Hair follicle dermal papilla cell (primary cell): Measurements from ENCODE around the gene TIMM10. TPM values are rescaled to one million over a fixed set of nuclear protein-coding genes. Genes with fewer than 3 reads are reported as not detected.

ENCODE experiments used
- small RNA-seq: library from RNA; depleted of rRNA; stranded (forward); fragments of <200 nt; gene quantifications from one replicate; pipeline ENCODE3, GENCODE V24; 2012
- total RNA-seq: library from RNA; depleted of rRNA; stranded (reverse); fragments of >200 nt; gene quantifications from 2 replicates; pipeline ENCODE4 v1.2.3, GENCODE V29; 2012

The TIMM10 gene
- total RNA-seq: 10.5 and 12.3 TPM in 2 replicates

GRCh38 chr11:57530596-57531507 is at the start of gene TIMM10:
Gene TIMM10, minus strand, starts transcription at chr11:57530754. Its CDS starts 565 bp downstream, at chr11:57530189.

GRCh38 chr11:57567515-57568329 is 37.2 kb upstream of the TIMM10 start, which contains the start of gene UBE2L6:
Gene UBE2L6, minus strand, starts transcription at chr11:57567672. Its CDS starts 61 bp downstream, at chr11:57567611.

GRCh38 chr11:57536947-57537619 is 6.5 kb upstream of the TIMM10 start, which contains the start of gene SMTNL1:
Gene SMTNL1, plus strand, starts transcription at chr11:57537595. Its CDS starts 5,048 bp downstream, at chr11:57542643.

GRCh38 chr11:57515332-57516060 is 15.1 kb downstream of the TIMM10 start, which contains the start of gene SLC43A1:
Gene SLC43A1, minus strand, starts transcription at chr11:57515702. Its CDS starts 1,591 bp downstream, at chr11:57514111.

Small RNA genes within 50 kb of the gene (small RNA-seq; reads per million reads assigned to genes)
- gene RN7SL605P: not detected

Other genes with a start within 250 kb of the TIMM10 start
- gene TNKS1BP1, start 205.8 kb downstream of the TIMM10 start, total RNA-seq: 189 and 200 TPM in 2 replicates
- 56.8 and 58.1 TPM in 2 replicates for gene SSRP1, start 194.9 kb downstream of the TIMM10 start, total RNA-seq
- not detected in 2 replicates for gene P2RX3, start 192.4 kb downstream of the TIMM10 start, total RNA-seq
- gene PRG3, start 149.6 kb downstream of the TIMM10 start, total RNA-seq: not detected in 2 replicates
- gene PRG2, start 140.1 kb downstream of the TIMM10 start, total RNA-seq: not detected in 2 replicates
- gene SLC43A3, start 103.6 kb downstream of the TIMM10 start, total RNA-seq: 32.4 and 54.8 TPM in 2 replicates
- 0.12 and 0.49 TPM in 2 replicates for gene RTN4RL2, start 70.2 kb downstream of the TIMM10 start, total RNA-seq
- 12.9 and 19.1 TPM in 2 replicates for gene SLC43A1, start 15.1 kb downstream of the TIMM10 start, total RNA-seq
- not detected in 2 replicates for gene SMTNL1, start 6.8 kb upstream of the TIMM10 start, total RNA-seq
- gene UBE2L6, start 36.9 kb upstream of the TIMM10 start, total RNA-seq: 64.8 and 65.7 TPM in 2 replicates
- 22.2 and 24.5 TPM in 2 replicates for gene SERPING1, start 66.9 kb upstream of the TIMM10 start, total RNA-seq
- 0.73 and 0.97 TPM in 2 replicates for gene YPEL4, start 119.2 kb upstream of the TIMM10 start, total RNA-seq
- 13.8 and 17.5 TPM in 2 replicates for gene CLP1, start 127.0 kb upstream of the TIMM10 start, total RNA-seq
- gene ZDHHC5, start 137.4 kb upstream of the TIMM10 start, total RNA-seq: 53.9 and 57.3 TPM in 2 replicates
- 10.2 and 10.9 TPM in 2 replicates for gene MED19, start 181.5 kb upstream of the TIMM10 start, total RNA-seq
- gene TMX2, start 181.8 kb upstream of the TIMM10 start, total RNA-seq: 41.4 and 48.2 TPM in 2 replicates
- 46.9 and 57.4 TPM in 2 replicates for gene SELENOH, start 210.7 kb upstream of the TIMM10 start, total RNA-seq
- gene BTBD18, start 221.1 kb upstream of the TIMM10 start, total RNA-seq: not detected in 2 replicates
- gene CTNND1, start 231.0 kb upstream of the TIMM10 start, total RNA-seq: 130 and 142 TPM in 2 replicates